ENCODE results near the gene BEND5.

The BEND5 gene

GRCh38 chr1:48687282-48688045, 89.2 kb downstream of the BEND5 start:
- H3K4me1 ChIP-seq (ENCODE audit: control insufficient read depth, insufficient read depth, low read length): peaks cover 6% of the 10 kb centered on the region
- 80 to 82% methylated on average over 13 of the region's 13 CpGs for WGBS, 2 experiments
- H3K4me3 ChIP-seq (ENCODE audit: insufficient read depth, low read depth, low read length): no peak overlapping the region
- no peaks in the 10 kb centered on the region for H3K27me3 ChIP-seq (ENCODE audit: control insufficient read depth, insufficient read depth, low read length, poor library complexity, severe bottlenecking)
- H3K9me3 ChIP-seq (ENCODE audit: control insufficient read depth, low read length): no peaks in the 10 kb centered on the region
- H3K27ac ChIP-seq (ENCODE audit: insufficient read depth, low read depth, low read length, poor library complexity, severe bottlenecking): no peak overlapping the region
- no peaks in the 10 kb centered on the region for H3K36me3 ChIP-seq (ENCODE audit: control insufficient read depth, insufficient read depth, low read length)

DNA sequence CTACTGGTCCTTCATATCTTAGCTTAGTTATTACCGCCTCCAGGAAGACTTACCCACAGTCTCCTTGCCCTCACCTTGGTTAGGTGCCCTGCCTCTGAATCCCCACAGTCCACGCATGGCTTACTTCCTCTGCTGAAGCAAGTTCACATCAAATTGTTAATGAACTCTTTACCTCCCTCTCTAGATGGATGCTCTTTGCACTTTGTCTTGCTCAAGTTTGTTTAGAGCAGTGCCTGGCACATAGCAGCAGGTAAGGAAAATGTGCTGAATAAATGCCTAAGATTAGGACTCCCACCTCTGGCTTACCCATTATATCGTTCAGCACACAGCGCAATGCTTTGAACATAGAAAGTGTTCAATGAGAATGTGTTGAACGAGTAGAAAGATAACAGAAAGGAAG, 90.5 kb downstream of the BEND5 start:
- no peaks in the 10 kb centered on the region for H3K27me3 ChIP-seq (ENCODE audit: control insufficient read depth, insufficient read depth, low read length, poor library complexity, severe bottlenecking)
- H3K36me3 ChIP-seq (ENCODE audit: control insufficient read depth, insufficient read depth, low read length): no peaks in the 10 kb centered on the region
- H3K27ac ChIP-seq (ENCODE audit: insufficient read depth, low read depth, low read length, poor library complexity, severe bottlenecking): no peak overlapping the region
- WGBS, 2 experiments: 88 to 96% methylated on average over 5 of the region's 5 CpGs
- H3K4me1 ChIP-seq (ENCODE audit: control insufficient read depth, insufficient read depth, low read length): peaks cover 6% of the 10 kb centered on the region
- no peak overlapping the region for H3K4me3 ChIP-seq (ENCODE audit: insufficient read depth, low read depth, low read length)
- no peaks in the 10 kb centered on the region for H3K9me3 ChIP-seq (ENCODE audit: control insufficient read depth, low read length)

DNA sequence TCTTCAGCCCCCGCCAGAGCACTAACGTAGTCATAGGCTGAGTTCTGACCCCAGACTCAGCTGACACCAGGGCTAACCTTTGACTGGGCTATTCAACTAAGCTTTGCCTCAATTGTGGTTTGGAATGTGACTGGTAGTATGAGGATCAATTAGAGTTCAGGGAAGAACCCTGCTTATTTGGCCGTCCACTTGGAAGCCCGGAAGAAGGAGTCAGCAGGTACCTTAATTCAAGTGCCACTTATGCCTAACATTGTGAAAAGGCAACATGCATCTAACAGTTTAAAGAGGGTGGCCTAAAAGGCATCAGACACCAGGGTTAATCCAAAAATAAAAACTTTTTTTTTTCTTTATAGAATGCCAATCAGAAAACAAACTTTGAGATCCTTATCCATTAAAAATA, 92.3 kb downstream of the BEND5 start:
- no peaks in the 10 kb centered on the region for H3K9me3 ChIP-seq (ENCODE audit: control insufficient read depth, low read length)
- no peaks in the 10 kb centered on the region for H3K27me3 ChIP-seq (ENCODE audit: control insufficient read depth, insufficient read depth, low read length, poor library complexity, severe bottlenecking)
- 79 to 82% methylated on average over 4 of the region's 4 CpGs for WGBS, 2 experiments
- no peak overlapping the region for H3K27ac ChIP-seq (ENCODE audit: insufficient read depth, low read depth, low read length, poor library complexity, severe bottlenecking)
- no peak overlapping the region for H3K4me3 ChIP-seq (ENCODE audit: insufficient read depth, low read depth, low read length)
- H3K4me1 ChIP-seq (ENCODE audit: control insufficient read depth, insufficient read depth, low read length): peaks cover 10% of the 10 kb centered on the region
- H3K36me3 ChIP-seq (ENCODE audit: control insufficient read depth, insufficient read depth, low read length): no peaks in the 10 kb centered on the region

DNA sequence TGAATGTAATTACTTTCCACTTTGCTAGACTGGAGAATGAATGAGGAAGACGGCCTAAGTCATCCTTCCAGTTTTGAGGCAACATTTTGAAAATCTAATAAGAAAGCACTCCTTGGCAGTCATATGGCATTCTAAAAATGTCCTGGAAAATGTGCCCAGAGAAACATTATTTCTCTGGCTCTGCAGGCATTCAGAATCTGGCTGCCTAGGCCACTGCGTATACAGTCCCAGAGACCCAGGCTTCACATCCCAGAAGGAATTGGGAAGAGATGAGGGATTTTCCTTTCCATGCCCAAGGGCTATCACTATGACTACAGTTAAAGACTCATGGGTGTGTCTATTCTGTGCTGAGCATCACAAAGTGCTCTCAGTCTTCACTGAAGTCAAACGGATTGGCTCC, 92.9 kb downstream of the BEND5 start:
- no peaks in the 10 kb centered on the region for H3K36me3 ChIP-seq (ENCODE audit: control insufficient read depth, insufficient read depth, low read length)
- WGBS, 2 experiments: 95 to 96% methylated on average over 3 of the region's 3 CpGs
- H3K9me3 ChIP-seq (ENCODE audit: control insufficient read depth, low read length): no peaks in the 10 kb centered on the region
- no peak overlapping the region for H3K27ac ChIP-seq (ENCODE audit: insufficient read depth, low read depth, low read length, poor library complexity, severe bottlenecking)
- H3K4me1 ChIP-seq (ENCODE audit: control insufficient read depth, insufficient read depth, low read length): peaks cover 10% of the 10 kb centered on the region
- H3K27me3 ChIP-seq (ENCODE audit: control insufficient read depth, insufficient read depth, low read length, poor library complexity, severe bottlenecking): no peaks in the 10 kb centered on the region
- H3K4me3 ChIP-seq (ENCODE audit: insufficient read depth, low read depth, low read length): no peak overlapping the region

- no peaks in the 10 kb centered on the region for H3K27me3 ChIP-seq (ENCODE audit: control insufficient read depth, insufficient read depth, low read length, poor library complexity, severe bottlenecking)
- H3K36me3 ChIP-seq (ENCODE audit: control insufficient read depth, insufficient read depth, low read length): no peaks in the 10 kb centered on the region
- H3K27ac ChIP-seq (ENCODE audit: insufficient read depth, low read depth, low read length, poor library complexity, severe bottlenecking): no peak overlapping the region
- H3K4me1 ChIP-seq (ENCODE audit: control insufficient read depth, insufficient read depth, low read length): peaks cover 4% of the 10 kb centered on the region
- WGBS, 2 experiments: 84 to 88% methylated on average over 4 of the region's 4 CpGs
- H3K9me3 ChIP-seq (ENCODE audit: control insufficient read depth, low read length): no peaks in the 10 kb centered on the region
- no peak overlapping the region for H3K4me3 ChIP-seq (ENCODE audit: insufficient read depth, low read depth, low read length)
Measured at GRCh38 chr1:48681476-48682305, 95.0 kb downstream of the BEND5 start.

GRCh38 chr1:48680411-48681035, 96.2 kb downstream of the BEND5 start:
- Histone ChIP-seq H3K36me3 (ENCODE audit: control insufficient read depth, insufficient read depth, low read length) (no peaks in the 10 kb centered on the region), H3K4me1 (ENCODE audit: control insufficient read depth, insufficient read depth, low read length) (peaks cover 4% of the 10 kb centered on the region), H3K9me3 (ENCODE audit: control insufficient read depth, low read length) (no peaks in the 10 kb centered on the region), H3K27ac (ENCODE audit: insufficient read depth, low read depth, low read length, poor library complexity, severe bottlenecking) (no peak overlapping the region), H3K4me3 (ENCODE audit: insufficient read depth, low read depth, low read length) (no peak overlapping the region), H3K27me3 (ENCODE audit: control insufficient read depth, insufficient read depth, low read length, poor library complexity, severe bottlenecking) (no peaks in the 10 kb centered on the region)
- 73% methylated on average over 10 of the region's 10 CpGs for WGBS, 2 experiments

DNA sequence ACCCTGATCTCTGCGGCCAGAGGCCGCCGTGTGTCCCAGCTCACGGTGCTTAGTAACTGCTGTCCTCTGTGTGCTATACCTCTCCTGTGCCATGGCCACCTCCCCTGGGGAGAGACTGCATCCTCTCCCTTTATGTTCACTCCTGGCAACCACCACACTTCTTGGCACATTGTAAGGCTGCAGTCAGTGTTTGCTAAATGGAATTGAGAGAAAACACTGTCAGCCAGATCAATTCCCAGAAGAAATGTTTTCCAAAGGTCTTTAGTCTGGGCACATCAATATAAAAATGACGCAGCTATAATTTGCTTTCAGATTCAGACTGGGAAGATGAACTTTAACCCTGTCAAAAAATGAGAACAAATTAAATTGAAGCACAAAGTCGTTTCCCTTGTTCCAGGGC, 96.8 kb downstream of the BEND5 start:
- WGBS, 2 experiments: 90 to 92% methylated on average over 6 of the region's 6 CpGs
- H3K4me1 ChIP-seq (ENCODE audit: control insufficient read depth, insufficient read depth, low read length): peaks cover 4% of the 10 kb centered on the region
- H3K9me3 ChIP-seq (ENCODE audit: control insufficient read depth, low read length): no peaks in the 10 kb centered on the region
- H3K36me3 ChIP-seq (ENCODE audit: control insufficient read depth, insufficient read depth, low read length): no peaks in the 10 kb centered on the region
- H3K27me3 ChIP-seq (ENCODE audit: control insufficient read depth, insufficient read depth, low read length, poor library complexity, severe bottlenecking): no peaks in the 10 kb centered on the region
- no peak overlapping the region for H3K4me3 ChIP-seq (ENCODE audit: insufficient read depth, low read depth, low read length)
- H3K27ac ChIP-seq (ENCODE audit: insufficient read depth, low read depth, low read length, poor library complexity, severe bottlenecking): no peak overlapping the region

DNA sequence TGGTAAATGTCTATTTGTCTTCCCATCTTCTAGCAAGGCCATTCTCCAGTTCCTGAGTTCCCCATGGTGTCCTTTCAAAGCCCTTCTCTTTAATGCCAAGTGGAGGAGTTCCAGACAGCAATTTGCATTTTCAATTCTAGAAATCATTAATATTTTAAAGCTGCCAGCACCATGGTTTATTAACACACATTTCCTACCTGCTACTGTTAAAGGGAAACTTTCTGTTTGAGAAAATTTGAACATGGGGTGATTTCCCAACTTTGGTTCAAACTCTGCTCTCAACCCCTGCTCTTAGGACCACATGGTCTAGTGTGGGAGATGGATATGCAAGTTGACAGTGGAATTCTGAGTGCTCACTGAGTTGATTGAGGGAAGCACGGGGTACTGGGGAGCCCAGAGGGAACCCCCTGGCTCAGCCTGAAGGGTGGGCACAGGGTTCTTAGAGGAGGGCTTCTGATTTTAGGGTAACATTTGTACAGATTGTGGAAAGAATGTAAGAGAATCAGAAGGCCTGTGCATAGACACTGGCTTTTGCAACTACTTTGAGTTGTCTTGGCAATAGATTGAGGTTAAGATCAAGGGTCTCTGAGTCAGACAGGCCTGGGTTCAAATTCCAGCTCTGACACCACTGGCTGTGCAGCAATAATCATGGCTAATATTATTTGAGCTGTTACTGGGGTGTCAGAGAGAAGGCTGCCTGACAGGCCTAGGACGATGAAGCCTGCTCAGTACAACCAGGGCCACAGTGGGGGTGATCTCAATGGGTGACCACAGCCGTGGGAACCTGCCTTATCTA, 97.8 kb downstream of the BEND5 start:
- no peak overlapping the region for H3K27ac ChIP-seq (ENCODE audit: insufficient read depth, low read depth, low read length, poor library complexity, severe bottlenecking)
- H3K4me3 ChIP-seq (ENCODE audit: insufficient read depth, low read depth, low read length): no peak overlapping the region
- H3K9me3 ChIP-seq (ENCODE audit: control insufficient read depth, low read length): no peaks in the 10 kb centered on the region
- no peaks in the 10 kb centered on the region for H3K27me3 ChIP-seq (ENCODE audit: control insufficient read depth, insufficient read depth, low read length, poor library complexity, severe bottlenecking)
- peaks cover 4% of the 10 kb centered on the region for H3K4me1 ChIP-seq (ENCODE audit: control insufficient read depth, insufficient read depth, low read length)
- WGBS, 2 experiments: 87 to 94% methylated on average over 3 of the region's 3 CpGs
- no peaks in the 10 kb centered on the region for H3K36me3 ChIP-seq (ENCODE audit: control insufficient read depth, insufficient read depth, low read length)

All from ectodermal cell (in vitro differentiated cells).